K562 (cell line): Measurements from ENCODE around the gene ICAM1. TPM values are rescaled to one million over a fixed set of nuclear protein-coding genes. Genes with fewer than 3 reads are reported as not detected.
A peak's percentile ranks its signal among the peaks of the same experiment; 100 is the strongest.

ENCODE experiments used
- ATF3 ChIP-seq, 2 experiments: fragments of 450-650 bp in 1 of 2; sonication (generic) in 1 of 2; formaldehyde crosslinking in 1 of 2; IDR thresholded peaks in 1 of 2; conservative IDR thresholded peaks in 1 of 2; 2 replicates each; pipeline versions ENCODE4 v1.6.1 to v1.8.1; 2016 to 2023; ENCODE audit warnings: mild to moderate bottlenecking in 2 of 2, moderate library complexity in 2 of 2, inconsistent platforms in 1 of 2, missing genetic modification reagents in 1 of 2
- ATF6 ChIP-seq: sonication (generic); formaldehyde crosslinking; IDR thresholded peaks from 2 replicates; pipeline ENCODE4 v1.4.0; 2020; ENCODE audit warnings: mild to moderate bottlenecking, missing genetic modification reagents
- BHLHE40 ChIP-seq: IDR thresholded peaks from 2 replicates; pipeline ENCODE4 v1.6.1; 2011; ENCODE audit warnings: low read length, improper control_type of control experiment
- BRD4 ChIP-seq: fragments of 200-600 bp; sonication (generic); IDR thresholded peaks from 2 replicates; pipeline ENCODE4 v1.6.1; 2017; ENCODE audit warnings: inconsistent platforms
- CREB3L1 ChIP-seq: fragments of 450-650 bp; IDR thresholded peaks from 2 replicates; pipeline ENCODE4 v1.6.1; 2014; ENCODE audit warnings: low read depth, mild to moderate bottlenecking, moderate library complexity, borderline replicate concordance
- GABPA ChIP-seq: fragments of 200-800 bp; sonication (Bioruptor generic); conservative IDR thresholded peaks from 2 replicates; pipeline ENCODE4 v1.6.1; 2016; ENCODE audit warnings: low read depth, missing genetic modification characterization, missing compliant biosample characterization
- GMEB1 ChIP-seq: fragments of 250-450 bp; sonication (Bioruptor Pico); IDR thresholded peaks from 2 replicates; pipeline ENCODE4 v1.4.0; 2020; ENCODE audit warnings: mild to moderate bottlenecking
- HINFP ChIP-seq: fragments of 450-650 bp; conservative IDR thresholded peaks from 2 replicates; pipeline ENCODE4 v1.6.1; 2016; ENCODE audit warnings: missing genetic modification characterization, low read depth, mild to moderate bottlenecking, control low read depth, missing compliant biosample characterization
- NFE2 ChIP-seq: IDR thresholded peaks from 2 replicates; pipeline ENCODE4 v1.6.1; 2014; ENCODE audit warnings: antibody characterized with exemption, low read depth
- POLR2A ChIP-seq: fragments of 450-650 bp; conservative IDR thresholded peaks from 2 replicates; pipeline ENCODE4 v1.6.1; 2016
- POLR2G ChIP-seq: fragments of 200-400 bp; formaldehyde crosslinking; IDR thresholded peaks from 2 replicates; pipeline ENCODE4 v1.6.1; 2017; ENCODE audit warnings: low read depth, mild to moderate bottlenecking, antibody characterized with exemption, low read length, moderate library complexity
- POLR2H ChIP-seq: IDR thresholded peaks from 2 replicates; pipeline ENCODE4 v1.6.1; 2016; ENCODE audit warnings: missing genetic modification characterization, low read depth, mild to moderate bottlenecking, control low read depth, missing compliant biosample characterization, moderate library complexity
- RBM14 ChIP-seq: fragments of 200-400 bp; formaldehyde crosslinking; IDR thresholded peaks from 2 replicates; pipeline ENCODE4 v1.6.1; 2018; ENCODE audit warnings: low read depth, mild to moderate bottlenecking, low read length, moderate library complexity, borderline replicate concordance; ENCODE audit not compliant: insufficient read depth
- RHOXF2B ChIP-seq: fragments of 250-450 bp; sonication (Bioruptor Pico); conservative IDR thresholded peaks from 2 replicates; pipeline ENCODE4 v1.5.1; 2021
- SOX6 ChIP-seq: fragments of 450-650 bp; IDR thresholded peaks from 2 replicates; pipeline ENCODE4 v1.6.1; 2014; ENCODE audit warnings: mild to moderate bottlenecking
- SREBF2 ChIP-seq: sonication (generic); formaldehyde crosslinking; IDR thresholded peaks from 2 replicates; pipeline ENCODE4 v1.4.0; 2020; ENCODE audit warnings: mild to moderate bottlenecking, missing genetic modification reagents
- TAF7 ChIP-seq: fragments of 450-650 bp; IDR thresholded peaks from 2 replicates; pipeline ENCODE4 v1.6.1; 2016; ENCODE audit warnings: missing genetic modification characterization, missing compliant biosample characterization
- TEAD1 ChIP-seq, 2 experiments: fragments of 450-650 bp in 1 of 2; sonication (generic) in 1 of 2; formaldehyde crosslinking; IDR thresholded peaks; 2 replicates each; pipeline versions ENCODE4 v1.4.0 to v1.8.0; 2020 to 2022; ENCODE audit warnings: mild to moderate bottlenecking in 2 of 2, missing genetic modification reagents in 1 of 2
- ZNF253 ChIP-seq: fragments of 250-450 bp; sonication (Bioruptor Pico); conservative IDR thresholded peaks from 2 replicates; pipeline ENCODE4 v1.6.1; 2021; ENCODE audit warnings: mild to moderate bottlenecking
- ZNF561 ChIP-seq: fragments of 450-650 bp; formaldehyde crosslinking; conservative IDR thresholded peaks from 2 replicates; pipeline ENCODE4 v1.4.0; 2020; ENCODE audit warnings: mild to moderate bottlenecking, moderate library complexity
- polyA plus RNA-seq, 8 experiments: library from polyadenylated mRNA; depleted of rRNA in 4 of 8; stranded (reverse) in 5 of 8; unstranded in 3 of 8; fragments of >200 nt; fragmentation: Nextera tagmentation in 2 of 8; fragmentation: Illumina TruSeq in 1 of 8; extraction: Ambion mirVana in 2 of 8; extraction: Trizol in 1 of 8; gene quantifications; 2 replicates each; pipeline versions ENCODE4 v1.2.1 to v1.2.3, GENCODE V29; 2011 to 2014; ENCODE audit warnings: inconsistent platforms in 1 of 8, missing spikeins in 1 of 8
- total RNA-seq, 7 experiments: library from RNA; depleted of rRNA in 6 of 7; stranded (reverse); fragments of >200 nt in 6 of 7; fragmentation: Illumina TruSeq in 2 of 7; extraction: Trizol in 2 of 7; gene quantifications; 2 replicates each; pipeline versions ENCODE4 v1.2.1 to v1.2.3, GENCODE V29; 2011 to 2021; ENCODE audit warnings: low replicate concordance in 1 of 7

ICAM1 gene
- total and polyA plus RNA-seq, 9 of the 15 experiments (the other 6 are each of a cell fraction or from before 2014, with no cell fraction given): 2.3 to 24.4 (median 13.4) TPM

GRCh38 chr19:10332965-10333757 lies 62.2 kb downstream of the ICAM1 start, which contains the start of gene RAVER1 (continued):
- TF ChIP-seq ATF6 (CRISPR knock-in tag): peak; percentile 63
- TF ChIP-seq TEAD1 (CRISPR knock-in tag; IDR thresholded peaks at IDR 0.05): peak in 1 of 2 experiments; percentile 65; a peak in 1 of 4 replicates
- peak; percentile 95 for TF ChIP-seq CREB3L1
- peak; percentile 92; the same call in 1 of the 2 replicates for TF ChIP-seq RBM14
- TF ChIP-seq HINFP (tag): no peak
- TF ChIP-seq BHLHE40: peak; percentile 83
- TF ChIP-seq ZNF561 (CRISPR knock-in tag): no peak
- TF ChIP-seq POLR2A: peak; percentile 98
- TF ChIP-seq BRD4: no peak; the same call in 1 of the 2 replicates
- 0 out of 2 replicates have a peak, but pooled peaks have one; percentile 23 for TF ChIP-seq SREBF2 (CRISPR knock-in tag)
- TF ChIP-seq SOX6: 0 out of 2 replicates have a peak, but pooled peaks have one; percentile 9
- TF ChIP-seq ZNF253 (CRISPR knock-in tag): no peak
- TF ChIP-seq GABPA (tag): peak; percentile 76
- TF ChIP-seq POLR2G: peak; percentile 99
- TF ChIP-seq ATF3 (IDR thresholded peaks at IDR 0.05): peak; percentile 75
- TF ChIP-seq ATF3 (CRISPR knock-in tag; conservative IDR thresholded peaks at IDR 0.05): no peak
- peak; percentile 89 for TF ChIP-seq POLR2H (tag)
- peak; percentile 90 for TF ChIP-seq TAF7 (tag)
- TF ChIP-seq NFE2: 0 out of 2 replicates have a peak, but pooled peaks have one; percentile 17
- TF ChIP-seq GMEB1: peak; percentile 70
- TF ChIP-seq RHOXF2B (CRISPR knock-in tag): no peak
